IPS-NIHi7 (cell line): Measurements from ENCODE around the gene METTL3.
"Not testable (repeated sequence)": the region's sequence is repeated elsewhere in the genome, so short reads cannot be mapped to it uniquely, and the experiment has no call there.

ENCODE experiments used
- DNase-seq: peaks from one replicate; pipeline ENCODE4 v3.0.0; 2012; ENCODE audit warnings: mixed read lengths; ENCODE audit errors: extremely low spot score

METTL3 gene

DNA sequence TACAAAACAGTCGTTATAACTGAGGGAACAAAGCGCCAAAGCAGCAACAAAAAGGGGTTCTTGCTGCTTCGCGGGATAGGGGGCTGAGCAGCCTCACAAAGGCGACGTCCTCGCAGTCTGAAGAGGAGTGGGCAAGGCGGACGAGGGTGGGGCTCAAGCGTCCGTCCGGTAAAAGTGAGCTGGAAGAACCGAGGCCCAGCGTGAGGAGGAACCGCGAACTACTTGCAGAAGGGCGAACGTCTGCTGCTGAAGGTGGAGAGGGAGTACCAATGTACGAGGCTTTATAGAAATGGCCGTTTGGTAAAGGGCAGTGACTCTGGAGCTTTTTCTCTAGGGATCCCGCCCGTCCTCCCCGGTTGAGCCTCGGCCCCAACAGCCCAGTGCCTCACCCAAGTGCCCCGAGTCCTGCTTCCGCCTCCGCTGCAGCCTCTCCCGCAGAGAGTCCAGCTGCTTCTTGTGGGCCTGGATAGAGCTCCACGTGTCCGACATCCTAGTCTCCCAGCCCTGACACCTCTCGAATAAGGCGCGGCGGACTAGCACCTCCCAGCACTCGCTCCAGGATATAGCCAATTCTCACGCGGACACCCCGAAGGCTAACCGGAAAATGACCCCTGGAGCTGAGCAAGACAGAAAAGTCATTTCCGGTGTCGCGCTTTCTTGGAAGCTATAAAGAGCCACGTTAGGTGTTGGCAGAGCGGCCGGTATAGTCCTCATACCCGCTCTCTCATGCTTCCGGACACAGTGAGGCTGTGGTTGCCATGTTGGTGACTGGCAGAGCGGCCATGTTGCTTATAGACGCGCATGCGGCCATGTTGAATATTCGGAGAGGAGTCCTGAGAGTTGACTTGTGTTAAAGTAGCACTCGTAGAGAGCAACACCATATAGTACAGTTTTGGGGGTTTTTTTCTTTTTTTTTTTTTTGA, at the start of gene METTL3:
METTL3 (minus strand) TSS at position 606 of the 923 bp plus-strand sequence; CDS start at position 489, 117 bp downstream.
- DNase-seq: peak; percentile 93

DNA sequence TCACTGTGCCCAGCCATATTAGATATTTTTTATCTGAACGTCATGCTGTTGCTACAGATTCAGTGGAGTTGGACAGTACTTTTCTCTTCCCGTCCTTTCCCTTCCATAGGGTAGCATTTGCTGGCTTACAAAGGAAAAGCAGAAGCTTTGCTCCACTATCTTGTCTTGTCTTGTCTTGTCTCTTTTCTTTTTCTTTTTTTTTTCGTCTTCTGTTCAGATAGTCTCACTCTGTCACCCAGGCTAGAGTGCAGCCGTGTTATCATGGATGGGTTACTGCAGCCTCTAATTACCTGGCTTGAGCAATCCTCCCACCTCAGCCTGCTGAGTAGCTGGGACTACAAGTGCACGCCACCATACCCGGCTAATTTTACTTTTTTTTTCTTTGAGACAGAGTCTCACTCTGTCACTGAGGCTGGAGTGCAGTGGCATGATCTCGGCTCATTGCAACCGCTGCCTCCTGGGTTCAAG, 47.6 kb upstream of the METTL3 start:
- no peak for DNase-seq

DNA sequence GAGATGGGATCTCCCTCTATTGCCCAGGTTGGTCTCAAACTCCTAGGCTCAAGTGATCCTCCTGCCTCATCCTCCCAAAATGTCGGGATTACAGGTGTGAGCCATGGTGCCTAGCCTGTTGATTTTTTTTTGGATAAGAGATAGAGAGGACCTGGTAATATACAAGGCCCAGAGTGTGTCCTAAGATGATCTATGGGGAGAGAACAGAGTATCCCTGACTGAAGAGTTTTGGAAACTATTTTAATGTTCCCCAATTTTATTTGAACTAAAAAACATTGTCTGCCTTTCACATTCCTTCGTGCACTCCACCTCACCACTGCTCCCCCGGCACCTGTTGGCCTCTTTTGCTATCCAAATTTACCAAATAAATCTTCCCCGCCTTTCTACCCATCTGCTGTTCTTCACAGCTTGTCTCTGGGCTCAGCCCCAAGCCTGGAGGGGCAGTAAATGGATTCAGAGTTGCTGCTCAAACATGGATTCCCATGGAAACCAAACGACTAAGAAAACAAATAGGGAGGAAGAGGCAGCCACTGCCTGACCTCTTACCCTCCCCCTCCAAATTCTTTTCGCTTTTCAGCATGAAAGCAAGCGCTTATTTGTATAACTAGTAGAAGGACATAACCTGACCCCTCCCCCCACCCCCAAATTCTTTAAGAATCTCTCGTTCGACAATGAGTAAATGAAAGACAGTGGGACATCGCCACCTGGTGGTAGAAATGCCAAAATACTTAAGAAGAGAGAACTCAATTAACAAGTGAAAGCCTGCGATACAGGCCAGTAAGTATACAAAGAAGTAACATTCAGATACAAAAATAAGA, 46.2 kb upstream of the METTL3 start:
- DNase-seq: peak; percentile 65

DNA sequence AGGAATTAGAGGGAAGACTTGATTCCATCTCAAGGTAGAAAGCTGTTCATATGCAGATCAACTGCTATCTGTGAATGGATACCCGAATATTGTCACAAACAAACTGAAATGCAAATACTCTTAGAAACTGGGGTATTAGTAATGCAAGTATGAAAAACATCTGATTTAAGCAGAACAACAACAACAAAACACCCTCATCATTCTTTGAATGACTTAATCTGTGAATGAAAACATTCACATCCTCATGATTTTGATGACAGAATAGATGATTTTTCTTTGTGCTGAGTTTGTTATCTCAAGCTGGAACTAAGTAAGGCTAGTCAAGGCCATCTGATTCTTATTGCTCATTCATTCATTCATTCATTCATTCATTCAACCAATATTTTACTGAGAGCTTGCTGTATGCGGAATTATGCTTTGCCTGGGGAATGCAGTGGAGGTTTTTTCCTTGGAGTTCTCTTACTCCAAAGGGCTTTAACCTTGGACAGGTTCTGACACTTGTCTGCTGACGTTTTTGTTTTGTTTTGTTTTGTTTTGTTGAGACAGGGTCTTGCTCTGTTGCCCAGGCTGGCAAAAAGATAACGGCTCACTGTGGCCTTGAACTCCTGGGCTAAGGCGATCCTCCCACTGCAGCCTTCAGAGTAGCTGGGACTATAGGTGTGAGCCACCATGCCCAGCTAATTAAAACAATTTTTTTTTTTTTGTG, 45.4 kb upstream of the METTL3 start:
- no peak for DNase-seq

DNA sequence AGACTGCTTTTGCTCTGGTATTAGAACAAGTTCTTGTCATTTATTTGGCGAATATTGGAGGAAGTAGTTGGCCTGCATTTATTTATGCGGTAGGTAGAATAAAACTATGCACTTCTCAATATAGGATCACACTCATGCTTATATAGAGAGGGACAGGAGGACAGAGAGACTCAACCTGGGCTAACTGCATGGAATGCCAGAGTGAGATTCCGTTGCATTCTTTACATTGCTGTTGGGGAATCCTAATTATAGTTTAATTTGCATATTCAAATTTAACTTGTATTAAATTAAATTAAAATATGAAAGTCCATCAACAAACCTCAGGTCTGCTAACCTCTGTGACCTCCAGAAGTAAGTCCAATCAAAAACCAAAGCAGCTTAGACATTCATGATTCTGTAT, 42.1 kb upstream of the METTL3 start:
- no peak for DNase-seq

GRCh38 chr14:21544588-21544987, 33.4 kb upstream of the METTL3 start:
- not testable (repeated sequence) for DNase-seq

DNA sequence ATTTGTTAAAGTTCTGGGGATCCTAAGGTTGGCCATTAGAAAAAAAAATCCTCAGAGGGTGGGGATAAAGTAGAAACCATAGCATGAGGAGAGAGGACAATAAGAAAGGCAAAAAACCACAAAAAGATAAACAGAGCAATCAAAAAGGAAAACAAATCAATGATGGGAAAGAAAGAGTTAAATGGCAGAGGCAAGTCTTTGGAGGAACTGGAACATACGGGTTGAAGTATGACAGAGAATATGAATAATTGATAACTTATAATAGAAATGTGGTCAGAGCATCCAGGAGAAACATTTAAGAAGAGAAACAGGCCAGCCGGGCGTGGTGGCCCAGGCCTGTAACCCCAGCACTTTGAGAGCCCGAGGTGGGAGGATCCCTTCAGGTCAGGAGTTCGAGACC, 32.8 kb upstream of the METTL3 start:
- DNase-seq: no peak

GRCh38 chr14:21543521-21543960, 32.4 kb upstream of the METTL3 start:
- peak; percentile 33 for DNase-seq

GRCh38 chr14:21541413-21542074, 30.4 kb upstream of the METTL3 start:
- no peak for DNase-seq

DNA sequence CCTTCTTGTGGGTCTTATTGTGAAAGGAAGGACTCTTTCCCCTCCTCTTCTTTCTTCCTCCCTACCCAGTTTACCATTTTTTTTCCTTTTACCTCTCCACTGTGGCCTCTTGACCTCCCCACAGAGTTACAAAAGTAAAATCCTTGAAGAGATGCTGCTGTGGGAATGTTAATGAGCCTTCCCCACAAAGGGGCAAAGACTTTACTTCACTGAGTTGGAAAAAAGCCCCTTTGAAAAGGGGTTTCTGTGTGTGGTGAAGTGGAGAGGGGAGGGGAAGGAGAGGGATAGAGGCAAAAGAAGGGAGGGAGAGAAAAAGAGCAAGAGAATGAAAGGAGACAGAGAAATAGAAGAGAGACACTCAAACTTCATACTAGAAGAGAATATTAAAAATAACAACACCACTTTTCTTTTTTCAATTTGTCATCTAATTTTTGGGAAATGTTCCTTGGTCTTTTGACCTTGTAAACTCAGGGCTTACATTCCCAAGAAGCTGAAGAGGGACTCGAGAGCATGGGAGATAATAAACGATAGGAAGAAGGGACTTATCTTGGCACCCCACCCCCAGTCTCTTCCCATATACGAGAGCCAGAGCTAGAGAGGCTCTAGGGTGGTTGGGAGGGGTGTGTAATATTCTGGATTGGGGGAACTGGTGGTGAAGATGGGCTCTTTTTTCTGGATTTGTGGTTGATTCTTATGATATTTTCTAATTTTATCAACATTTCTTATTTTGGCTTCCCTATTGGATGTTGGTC, 28.2 kb upstream of the METTL3 start:
- no peak for DNase-seq

DNA sequence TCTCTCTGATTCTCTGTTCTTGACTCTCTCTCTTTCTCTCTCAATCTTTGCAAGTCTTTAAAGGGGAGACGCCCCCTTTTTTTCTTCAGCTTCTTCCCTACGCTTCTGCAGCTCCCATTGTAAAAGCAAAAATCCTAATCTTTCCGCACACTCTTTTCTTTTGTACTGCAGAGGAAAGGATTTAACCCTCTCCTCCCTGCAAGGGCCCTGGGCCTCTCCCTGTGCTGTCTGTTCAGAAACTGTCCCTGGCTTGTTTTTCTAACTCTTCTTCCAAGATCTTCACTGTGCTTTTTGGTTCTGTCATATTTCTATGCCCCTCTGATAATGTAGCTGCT, 25.9 kb upstream of the METTL3 start:
- no peak for DNase-seq

DNA sequence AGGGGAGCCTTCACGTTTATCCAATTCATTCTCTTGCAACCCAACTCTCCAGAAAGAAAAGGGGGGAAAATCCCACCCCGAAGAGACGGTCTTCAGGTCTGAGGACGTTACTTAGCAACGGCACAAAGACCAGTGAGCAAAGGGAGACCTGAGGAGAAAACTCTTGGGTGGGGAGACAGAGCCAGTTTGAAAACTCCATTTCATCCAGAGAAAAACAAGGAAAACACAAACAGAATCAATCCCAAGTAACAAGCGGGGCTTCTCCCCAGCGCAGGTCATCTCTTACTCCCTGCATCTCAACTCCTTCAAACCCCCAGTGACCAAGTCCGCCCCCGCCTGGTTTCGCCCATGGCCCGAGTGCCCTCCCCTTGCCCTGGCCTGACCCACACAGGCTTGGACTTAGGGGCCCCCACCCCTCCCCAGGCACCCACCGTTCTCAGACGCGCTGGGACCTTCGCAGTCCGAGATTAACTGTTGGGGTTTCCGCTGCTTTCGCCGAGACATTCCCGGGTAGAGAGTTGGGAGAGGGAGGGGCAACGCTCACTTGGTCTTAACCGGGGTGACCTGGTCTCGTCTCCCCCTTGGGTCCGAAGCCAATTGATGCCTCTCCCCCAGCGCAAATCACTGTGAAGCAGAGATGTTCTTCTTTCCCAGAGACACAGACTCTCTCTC, 25.4 kb upstream of the METTL3 start:
- DNase-seq: peak; percentile 29

DNA sequence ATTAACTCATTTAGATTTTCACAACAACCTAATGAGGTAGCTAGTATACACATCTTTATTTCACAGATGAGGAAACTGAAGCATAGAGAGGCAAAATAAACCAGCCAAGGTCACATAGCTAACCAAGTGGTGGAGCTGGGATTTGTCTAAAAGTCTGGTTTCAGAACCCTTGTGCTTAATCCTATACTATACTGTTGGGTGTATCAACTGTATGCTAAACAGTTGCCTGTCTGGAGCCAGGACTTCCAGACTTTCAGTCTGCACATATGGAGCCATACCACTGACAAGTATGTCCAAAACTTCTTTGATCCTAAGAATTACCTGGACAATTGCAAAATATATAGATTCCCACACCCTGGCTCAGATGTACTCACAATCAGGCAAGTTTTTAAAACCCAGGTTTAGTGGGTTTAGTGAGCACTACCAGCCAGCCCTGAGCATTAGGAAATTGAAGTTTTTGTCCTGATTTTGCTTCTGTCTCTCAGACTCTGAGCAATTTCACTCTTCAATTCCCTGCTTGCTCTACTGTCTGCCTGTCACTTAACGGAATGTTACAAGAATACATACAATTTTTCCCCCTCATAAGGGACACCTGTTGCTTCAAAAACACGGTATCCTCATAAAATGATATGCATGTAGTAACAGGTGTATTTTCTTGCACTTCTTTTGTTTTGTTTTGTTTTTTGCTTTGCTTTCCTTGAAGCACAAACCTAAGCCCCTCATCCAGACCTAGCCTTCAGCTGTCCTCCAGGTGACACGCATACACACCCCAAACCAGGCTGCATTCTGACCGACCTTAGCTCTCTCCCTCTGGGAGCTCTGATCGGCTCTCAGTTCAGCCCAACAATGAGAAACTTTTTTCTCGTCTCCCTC, 24.6 kb upstream of the METTL3 start:
- DNase-seq: no peak

- peak; percentile 51 for DNase-seq
Observed at GRCh38 chr14:21534576-21534975, 23.4 kb upstream of the METTL3 start.

- DNase-seq: no peak
Observed at GRCh38 chr14:21533294-21533693, 22.2 kb upstream of the METTL3 start.

DNA sequence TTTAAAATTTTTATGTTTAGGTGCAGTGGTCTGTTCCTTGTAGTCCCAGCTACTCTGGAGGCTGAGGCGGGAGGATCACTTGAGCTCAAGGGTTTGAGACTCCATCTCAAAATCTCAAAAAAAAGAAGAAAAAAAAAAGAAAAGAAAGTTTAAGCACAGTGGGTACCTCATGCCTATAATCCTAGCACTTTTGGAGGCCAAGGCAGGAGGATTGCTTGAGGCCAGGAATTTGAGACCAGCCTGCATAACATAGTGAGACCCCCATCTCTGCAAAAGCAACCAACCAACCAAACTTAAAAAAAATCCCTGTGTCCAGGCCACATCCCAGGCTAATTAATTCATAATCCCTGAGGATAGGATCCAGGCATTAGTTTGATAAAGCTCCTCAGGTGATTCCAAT, 18.4 kb upstream of the METTL3 start:
- no peak for DNase-seq

DNA sequence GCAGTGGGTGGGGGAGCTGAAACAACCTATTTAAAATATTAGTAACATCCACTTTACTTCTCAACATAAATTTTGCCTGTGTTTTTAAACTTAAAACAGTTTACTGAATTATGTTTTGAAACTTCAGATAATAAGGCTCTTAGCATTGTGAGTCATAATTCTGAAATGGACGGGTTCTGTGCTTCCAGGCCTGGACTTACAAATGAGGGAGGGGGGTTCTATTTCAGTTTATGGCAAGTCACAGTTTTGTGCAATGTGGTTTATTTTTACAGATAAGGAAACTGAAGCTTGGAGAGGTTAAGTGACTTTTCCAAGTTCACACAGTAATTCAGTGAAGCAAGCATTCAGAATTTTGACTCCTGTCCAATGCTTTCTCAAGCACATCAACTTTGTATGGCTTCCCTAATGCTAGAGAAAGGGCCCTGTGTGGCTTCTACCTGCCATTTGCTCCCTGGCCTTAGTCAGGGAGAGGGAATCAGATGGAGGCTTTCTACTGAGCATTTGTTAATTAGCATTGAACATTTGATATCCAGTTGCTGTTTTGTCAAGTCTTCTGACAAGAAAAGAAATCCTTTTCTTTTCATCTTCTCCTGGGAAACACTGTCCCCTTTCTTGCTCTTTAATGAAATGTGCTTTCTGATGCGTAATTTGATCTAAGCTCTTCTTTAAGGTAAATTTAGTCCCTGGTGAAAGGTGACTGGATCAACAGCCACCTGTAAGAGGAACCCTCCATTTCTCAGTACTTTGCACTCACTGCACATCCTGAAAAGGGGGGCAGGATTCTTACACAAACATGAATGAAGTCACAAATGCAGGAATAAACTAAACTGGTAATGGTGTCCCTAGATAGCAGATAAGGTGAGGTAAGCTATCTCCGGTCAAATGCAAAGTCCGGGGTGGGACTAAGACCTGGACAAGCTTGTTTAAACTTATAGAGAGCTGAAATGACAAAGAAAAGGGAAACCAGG, 17.5 kb upstream of the METTL3 start:
- DNase-seq: no peak

DNA sequence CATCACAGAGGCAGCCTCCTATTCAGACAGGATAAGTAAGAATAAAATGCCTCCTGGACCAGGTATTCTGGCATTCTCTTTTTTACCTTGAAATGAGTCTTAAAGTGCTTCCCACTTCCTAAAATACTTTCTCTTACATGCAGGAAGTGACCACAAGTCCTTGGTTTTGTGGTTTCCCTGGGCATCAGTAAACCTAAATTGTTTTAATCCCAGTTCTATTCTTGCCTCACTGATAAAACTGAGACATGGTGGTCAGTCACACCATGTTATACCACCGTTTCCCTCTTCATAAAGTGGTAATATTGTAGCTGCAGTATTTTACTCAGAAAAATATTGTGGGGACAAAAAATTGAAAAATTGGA, 16.2 kb upstream of the METTL3 start:
- DNase-seq: no peak
